Right atrium auricular region (tissue), 2 donors: ENCODE measurements around the gene CD101. TPM values are rescaled to one million over a fixed set of nuclear protein-coding genes. Genes with fewer than 3 reads are reported as not detected.

Source experiments
- DNase-seq: peaks from one replicate; pipeline ENCODE4 v3.0.0-alpha.2; 2019; ENCODE audit warnings: low spot score
- H3K27ac ChIP-seq, 2 donors: fragments of 200-600 bp; sonication (generic); 1 replicate in 1 of 2; 2 replicates in 1 of 2; pipeline ENCODE4 v1.5.1; 2016 to 2019
- H3K27me3 ChIP-seq, 2 donors: fragments of 200-600 bp; sonication (generic); one replicate each; pipeline versions ENCODE4 v1.5.1 to v1.6.0; 2017 to 2019
- H3K36me3 ChIP-seq: fragments of 200-600 bp; sonication (generic); one replicate; pipeline ENCODE4 v1.5.1; 2016
- H3K4me1 ChIP-seq, 2 donors: fragments of 200-600 bp; sonication (generic); one replicate each; pipeline versions ENCODE4 v1.5.1 to v1.6.0; 2017 to 2019
- H3K4me3 ChIP-seq, 2 donors: fragments of 200-600 bp; sonication (generic); 1 replicate in 1 of 2; 2 replicates in 1 of 2; pipeline ENCODE4 v1.5.1; 2017 to 2019; ENCODE audit warnings: mild to moderate bottlenecking in 1 of 2, moderate library complexity in 1 of 2
- H3K9me3 ChIP-seq, 2 donors: fragments of 200-600 bp; sonication (generic); one replicate each; pipeline ENCODE4 v1.5.1; 2019
- CTCF ChIP-seq, 2 donors: fragments of 200-600 bp; sonication (generic); IDR thresholded peaks; one replicate each; pipeline ENCODE4 v1.5.1; 2019; ENCODE audit warnings: antibody characterized with exemption in 2 of 2
- total RNA-seq, 2 donors: library from RNA; depleted of rRNA; stranded (reverse); fragments of >200 nt; gene quantifications; one replicate each; pipeline ENCODE4 v1.1.0, GENCODE V29; 2016

Gene CD101
- total RNA-seq, 2 donors from 2014 or later = 0.11 to 1.3 TPM

GRCh38 chr1:117011334-117011733 is 9.8 kb downstream of the CD101 start:
- H3K27ac ChIP-seq = no peak overlapping the region
- no peaks in the 10 kb centered on the region for H3K9me3 ChIP-seq
- TF ChIP-seq CTCF (IDR thresholded peaks at IDR 0.05) = no peak
- no peaks in the 10 kb centered on the region for H3K4me1 ChIP-seq
- H3K36me3 ChIP-seq = no peaks in the 10 kb centered on the region
- no peak for DNase-seq
- H3K27me3 ChIP-seq = no peaks in the 10 kb centered on the region
- no peak overlapping the region for H3K4me3 ChIP-seq

GRCh38 chr1:117013309-117013858 is 11.8 kb downstream of the CD101 start:
- Histone ChIP-seq H3K4me1 (no peaks in the 10 kb centered on the region), H3K27me3 (no peaks in the 10 kb centered on the region), H3K9me3 (no peaks in the 10 kb centered on the region), H3K4me3 (no peak overlapping the region), H3K27ac (no peak overlapping the region), H3K36me3 (no peaks in the 10 kb centered on the region)
- DNase-seq = no peak
- no peak for TF ChIP-seq CTCF (IDR thresholded peaks at IDR 0.05)

GRCh38 chr1:117014209-117014608 is 12.6 kb downstream of the CD101 start:
- DNase-seq = no peak
- no peaks in the 10 kb centered on the region for H3K27me3 ChIP-seq
- no peak overlapping the region for H3K4me3 ChIP-seq
- TF ChIP-seq CTCF (IDR thresholded peaks at IDR 0.05) = no peak
- no peaks in the 10 kb centered on the region for H3K4me1 ChIP-seq
- H3K9me3 ChIP-seq = no peaks in the 10 kb centered on the region
- no peak overlapping the region for H3K27ac ChIP-seq
- no peaks in the 10 kb centered on the region for H3K36me3 ChIP-seq

GRCh38 chr1:117015724-117016123 is 14.2 kb downstream of the CD101 start:
- no peaks in the 10 kb centered on the region for H3K27me3 ChIP-seq
- no peak overlapping the region for H3K27ac ChIP-seq
- H3K36me3 ChIP-seq = no peaks in the 10 kb centered on the region
- no peak for DNase-seq
- peaks cover 0 to 2% of the 10 kb centered on the region in 2 donors for H3K4me1 ChIP-seq
- H3K4me3 ChIP-seq = no peak overlapping the region
- no peak for TF ChIP-seq CTCF (IDR thresholded peaks at IDR 0.05)
- no peaks in the 10 kb centered on the region for H3K9me3 ChIP-seq

GRCh38 chr1:117017062-117017461 is 15.5 kb downstream of the CD101 start:
- Histone ChIP-seq H3K36me3 (no peaks in the 10 kb centered on the region), H3K27ac (no peak overlapping the region), H3K4me1 (peaks cover 0 to 11% of the 10 kb centered on the region in 2 donors), H3K27me3 (no peaks in the 10 kb centered on the region), H3K9me3 (no peaks in the 10 kb centered on the region), H3K4me3 (no peak overlapping the region)
- no peak for TF ChIP-seq CTCF (IDR thresholded peaks at IDR 0.05)
- no peak for DNase-seq

GRCh38 chr1:117017648-117018047 is 16.1 kb downstream of the CD101 start:
- no peak for TF ChIP-seq CTCF (IDR thresholded peaks at IDR 0.05)
- H3K27ac ChIP-seq = no peak overlapping the region
- no peaks in the 10 kb centered on the region for H3K36me3 ChIP-seq
- DNase-seq = no peak
- peaks cover 0 to 11% of the 10 kb centered on the region in 2 donors for H3K4me1 ChIP-seq
- H3K9me3 ChIP-seq = no peaks in the 10 kb centered on the region
- no peak overlapping the region for H3K4me3 ChIP-seq
- H3K27me3 ChIP-seq = no peaks in the 10 kb centered on the region
